Activated T-cell treated with anti-CD3 and anti-CD28 coated beads, Interleukin-2, amount 50 U/mL, for 4 hours (primary cell): ENCODE data around the gene MICU2. TPM values are rescaled to one million over a fixed set of nuclear protein-coding genes. Genes with fewer than 3 reads are reported as not detected.
A peak's percentile ranks its signal among the peaks of the same experiment; 100 is the strongest.
"Not testable (repeated sequence)": the region's sequence is repeated elsewhere in the genome, so short reads cannot be mapped to it uniquely, and the experiment has no call there.

ENCODE experiments used
- ATAC-seq, 2 donors: fragments of 200-7000 bp; cut with Tn5 transposase; one replicate each; pipeline ENCODE4 v1.10.0; 2021
- DNase-seq: peaks from one replicate; pipeline ENCODE4 v3.0.0-alpha.2; 2020
- H3K27me3 Mint-ChIP-seq: one replicate; pipeline ENCODE4 v1.8.0; 2021; ENCODE audit warnings: low read depth, mixed read lengths
- H3K36me3 Mint-ChIP-seq: one replicate; pipeline ENCODE4 v1.8.0; 2022; ENCODE audit warnings: mixed read lengths; ENCODE audit not compliant: insufficient read depth
- H3K4me1 Mint-ChIP-seq: one replicate; pipeline ENCODE4 v1.8.0; 2021; ENCODE audit warnings: low read depth, mixed read lengths
- H3K4me3 Mint-ChIP-seq: one replicate; pipeline ENCODE4 v1.8.0; 2021; ENCODE audit warnings: mild to moderate bottlenecking, moderate library complexity, mixed read lengths
- H3K9me3 Mint-ChIP-seq: one replicate; pipeline ENCODE4 v1.8.0; 2021; ENCODE audit warnings: mixed read lengths
- total RNA-seq, 3 donors: library from RNA; stranded (reverse); gene quantifications; one replicate each; pipeline ENCODE4 v1.2.1, GENCODE V29; 2021

Gene MICU2
- total RNA-seq, 3 donors from 2014 or later, result 27.7 to 32.4 (median 28.4) TPM

DNA sequence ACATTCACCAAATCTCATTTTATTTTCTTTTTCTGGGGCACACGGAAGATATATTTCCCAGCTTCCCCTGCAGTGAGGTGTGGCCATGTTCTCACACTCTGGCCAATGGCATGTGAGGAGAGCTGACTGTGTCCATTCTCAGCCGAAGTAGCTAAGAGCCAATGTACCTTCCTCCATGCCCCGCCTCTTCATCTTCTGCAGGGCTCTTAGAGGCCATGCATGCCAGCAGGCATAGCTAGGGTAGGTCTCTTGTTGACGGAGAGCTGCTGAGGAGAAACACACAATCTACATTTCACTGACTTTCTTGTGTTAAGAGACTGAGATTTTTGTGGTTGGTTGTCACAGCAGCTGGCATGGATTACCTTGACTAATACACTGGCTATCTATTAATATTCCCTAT lies 9.8 kb upstream of the MICU2 start:
- no peaks in the 10 kb centered on the region for H3K9me3 Mint-ChIP-seq
- peaks cover 25% of the 10 kb centered on the region for H3K27me3 Mint-ChIP-seq
- H3K4me1 Mint-ChIP-seq, result no peaks in the 10 kb centered on the region
- no peak overlapping the region for H3K4me3 Mint-ChIP-seq
- no peak for DNase-seq
- no peaks in the 10 kb centered on the region for H3K36me3 Mint-ChIP-seq
- no peak for ATAC-seq

DNA sequence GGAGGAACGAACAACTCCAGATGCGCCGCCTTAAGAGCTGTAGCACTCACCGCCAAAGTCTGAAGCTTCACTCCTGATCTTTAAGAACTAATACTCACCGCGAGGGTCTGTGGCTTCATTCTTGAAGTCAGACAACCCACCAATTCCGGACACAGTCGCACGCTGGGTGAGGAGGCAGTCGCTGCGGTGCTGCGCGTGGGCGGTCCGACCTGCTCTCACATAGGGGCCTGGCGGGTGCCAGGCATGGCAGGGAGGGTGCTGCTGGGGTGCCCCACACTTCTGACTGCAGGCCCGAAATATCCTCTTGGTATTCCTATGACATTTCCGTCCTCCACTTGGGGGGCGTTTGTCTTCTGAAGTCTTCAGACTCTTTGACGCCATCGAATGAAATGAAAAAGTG lies 7.4 kb upstream of the MICU2 start:
- H3K9me3 Mint-ChIP-seq, result no peaks in the 10 kb centered on the region
- no peak overlapping the region for H3K4me3 Mint-ChIP-seq
- ATAC-seq (no peak), DNase-seq (no peak)
- peaks cover 25% of the 10 kb centered on the region for H3K27me3 Mint-ChIP-seq
- no peaks in the 10 kb centered on the region for H3K4me1 Mint-ChIP-seq
- no peaks in the 10 kb centered on the region for H3K36me3 Mint-ChIP-seq

DNA sequence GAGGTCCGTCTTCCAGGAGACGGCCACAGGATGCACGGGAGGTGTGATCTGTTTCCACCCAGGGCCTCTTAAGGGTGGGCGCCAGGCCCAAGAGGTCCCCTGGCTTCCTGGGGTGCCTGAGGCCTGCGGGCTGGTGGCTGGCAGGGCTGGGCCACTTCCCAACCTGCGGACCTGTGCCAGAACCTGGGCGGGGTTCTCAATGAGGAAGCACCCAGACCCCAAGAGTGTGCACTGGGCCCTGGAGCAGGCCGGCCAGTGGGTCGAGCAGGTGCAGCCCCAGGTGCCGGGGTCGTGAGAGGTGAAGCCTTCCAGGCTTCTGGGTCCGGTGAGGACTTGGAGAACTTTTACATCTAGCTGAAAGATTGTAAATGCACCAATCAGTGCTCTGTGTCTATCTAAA lies 6.7 kb upstream of the MICU2 start:
- Mint-ChIP-seq H3K9me3 (no peaks in the 10 kb centered on the region), H3K27me3 (peaks cover 25% of the 10 kb centered on the region), H3K4me3 (no peak overlapping the region), H3K4me1 (no peaks in the 10 kb centered on the region), H3K36me3 (no peaks in the 10 kb centered on the region)
- no peak for DNase-seq
- peak in 1 of 2 donors; percentile 14 for ATAC-seq

DNA sequence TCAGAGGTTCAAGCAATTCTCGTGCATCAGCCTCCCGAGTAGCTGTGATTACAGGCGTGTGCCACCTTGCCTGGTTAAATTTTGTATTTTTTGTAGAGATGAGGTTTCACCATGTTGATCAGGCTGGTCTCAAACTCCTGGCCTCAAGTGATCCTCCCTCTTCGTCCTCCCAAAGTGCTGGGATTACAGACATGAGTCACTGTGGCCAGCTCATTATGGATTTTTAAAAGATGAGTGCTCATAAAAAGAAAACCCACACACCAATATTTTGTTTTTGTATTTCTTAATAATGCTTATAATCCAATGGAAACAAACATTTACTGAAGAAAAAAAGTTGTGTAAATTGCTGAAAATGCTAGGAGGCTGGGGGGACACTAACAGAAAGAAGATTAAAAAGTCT lies 5.0 kb upstream of the MICU2 start:
- H3K4me1 Mint-ChIP-seq, result peaks cover 12% of the 10 kb centered on the region
- H3K27me3 Mint-ChIP-seq, result peaks cover 25% of the 10 kb centered on the region
- no peak overlapping the region for H3K4me3 Mint-ChIP-seq
- H3K9me3 Mint-ChIP-seq, result no peaks in the 10 kb centered on the region
- no peaks in the 10 kb centered on the region for H3K36me3 Mint-ChIP-seq
- no peak for DNase-seq
- ATAC-seq, result no peak

DNA sequence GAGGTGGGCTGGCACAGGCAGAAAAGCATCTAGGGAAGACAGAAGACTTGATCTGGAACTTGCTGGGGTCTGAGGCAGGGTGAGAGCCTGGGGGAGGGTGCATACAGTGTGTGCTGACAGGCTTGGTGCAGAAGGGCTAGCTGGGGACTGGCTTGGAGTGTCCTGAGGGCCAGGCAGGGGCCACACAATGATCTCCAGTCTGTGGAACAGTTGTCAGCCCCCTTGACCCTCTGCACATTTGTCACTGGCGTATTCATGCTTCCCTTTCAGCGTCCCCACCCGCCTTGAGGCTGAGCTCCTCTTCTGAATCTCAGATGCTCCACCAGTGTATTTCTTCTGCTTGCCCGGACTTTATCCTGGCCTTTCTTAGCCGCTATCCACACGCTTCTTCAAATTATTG lies 2.8 kb upstream of the MICU2 start:
- no peak for DNase-seq
- Mint-ChIP-seq H3K9me3 (no peaks in the 10 kb centered on the region), H3K27me3 (peaks cover 22% of the 10 kb centered on the region), H3K4me3 (no peak overlapping the region), H3K4me1 (peaks cover 16% of the 10 kb centered on the region), H3K36me3 (no peaks in the 10 kb centered on the region)
- ATAC-seq, result no peak

DNA sequence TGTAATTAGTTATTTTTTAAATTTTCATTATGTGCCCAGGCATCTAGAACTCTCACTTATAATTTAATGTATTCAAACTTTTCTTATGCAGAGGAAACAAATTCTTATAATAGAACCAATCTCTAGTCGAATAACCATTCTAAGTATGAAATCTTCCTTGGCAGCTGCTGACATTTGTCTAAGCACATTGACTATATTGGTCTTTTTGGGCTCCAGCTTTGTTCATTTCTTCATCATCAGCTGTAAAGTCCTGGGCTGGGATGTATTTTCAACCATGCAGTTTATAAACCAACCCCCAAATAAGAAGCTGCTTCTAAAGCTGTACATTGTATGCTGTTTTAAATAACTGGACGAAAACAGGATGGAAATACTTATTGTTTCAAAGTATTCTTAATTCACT lies 2.3 kb upstream of the MICU2 start:
- peaks cover 3% of the 10 kb centered on the region for H3K36me3 Mint-ChIP-seq
- H3K27me3 Mint-ChIP-seq, result peaks cover 20% of the 10 kb centered on the region
- peaks cover 21% of the 10 kb centered on the region for H3K4me1 Mint-ChIP-seq
- ATAC-seq (no peak), DNase-seq (no peak)
- H3K4me3 Mint-ChIP-seq, result no peak overlapping the region
- H3K9me3 Mint-ChIP-seq, result no peaks in the 10 kb centered on the region

DNA sequence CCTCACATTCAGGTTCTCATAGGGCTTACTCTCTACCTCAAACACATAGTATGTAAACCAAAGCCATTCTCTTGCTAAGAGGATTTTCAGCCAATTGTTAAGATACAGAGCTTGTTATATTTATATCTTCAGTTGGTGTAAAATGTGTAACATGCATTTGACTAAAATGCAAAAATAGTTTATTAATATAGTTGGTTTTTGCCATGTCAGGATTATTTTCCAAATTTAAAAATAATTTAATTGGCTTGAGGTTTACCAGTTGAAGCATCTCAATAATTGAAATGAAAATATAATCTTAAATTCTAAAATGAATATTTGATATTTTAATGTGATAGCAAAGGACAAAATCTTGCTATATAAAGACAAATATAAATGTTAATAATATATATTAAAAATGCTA lies 7.2 kb downstream of the MICU2 start:
- H3K4me3 Mint-ChIP-seq, result no peak overlapping the region
- H3K36me3 Mint-ChIP-seq, result peaks cover 27% of the 10 kb centered on the region
- H3K4me1 Mint-ChIP-seq, result peaks cover 72% of the 10 kb centered on the region
- H3K27me3 Mint-ChIP-seq, result no peaks in the 10 kb centered on the region
- H3K9me3 Mint-ChIP-seq, result no peaks in the 10 kb centered on the region
- DNase-seq (no peak), ATAC-seq (no peak)

DNA sequence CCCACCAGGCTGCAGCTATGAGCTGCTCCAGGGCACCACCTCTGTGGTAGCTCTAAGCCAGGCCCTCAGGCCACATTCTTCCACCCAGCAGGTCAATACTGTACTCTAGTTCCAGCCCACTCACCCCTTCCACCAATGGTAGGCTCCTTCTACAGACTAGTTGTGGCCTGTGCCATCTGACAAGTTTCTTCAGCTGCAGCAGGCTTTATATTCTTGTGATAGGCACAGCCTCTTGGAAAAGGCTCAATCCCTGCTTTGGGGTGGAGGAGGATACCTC lies 8.5 kb downstream of the MICU2 start:
- H3K9me3 Mint-ChIP-seq, result no peaks in the 10 kb centered on the region
- DNase-seq, result no peak
- peaks cover 20% of the 10 kb centered on the region for H3K36me3 Mint-ChIP-seq
- H3K27me3 Mint-ChIP-seq, result no peaks in the 10 kb centered on the region
- peak in 1 of 2 donors; percentile 18 for ATAC-seq
- H3K4me1 Mint-ChIP-seq, result peaks cover 76% of the 10 kb centered on the region
- no peak overlapping the region for H3K4me3 Mint-ChIP-seq

DNA sequence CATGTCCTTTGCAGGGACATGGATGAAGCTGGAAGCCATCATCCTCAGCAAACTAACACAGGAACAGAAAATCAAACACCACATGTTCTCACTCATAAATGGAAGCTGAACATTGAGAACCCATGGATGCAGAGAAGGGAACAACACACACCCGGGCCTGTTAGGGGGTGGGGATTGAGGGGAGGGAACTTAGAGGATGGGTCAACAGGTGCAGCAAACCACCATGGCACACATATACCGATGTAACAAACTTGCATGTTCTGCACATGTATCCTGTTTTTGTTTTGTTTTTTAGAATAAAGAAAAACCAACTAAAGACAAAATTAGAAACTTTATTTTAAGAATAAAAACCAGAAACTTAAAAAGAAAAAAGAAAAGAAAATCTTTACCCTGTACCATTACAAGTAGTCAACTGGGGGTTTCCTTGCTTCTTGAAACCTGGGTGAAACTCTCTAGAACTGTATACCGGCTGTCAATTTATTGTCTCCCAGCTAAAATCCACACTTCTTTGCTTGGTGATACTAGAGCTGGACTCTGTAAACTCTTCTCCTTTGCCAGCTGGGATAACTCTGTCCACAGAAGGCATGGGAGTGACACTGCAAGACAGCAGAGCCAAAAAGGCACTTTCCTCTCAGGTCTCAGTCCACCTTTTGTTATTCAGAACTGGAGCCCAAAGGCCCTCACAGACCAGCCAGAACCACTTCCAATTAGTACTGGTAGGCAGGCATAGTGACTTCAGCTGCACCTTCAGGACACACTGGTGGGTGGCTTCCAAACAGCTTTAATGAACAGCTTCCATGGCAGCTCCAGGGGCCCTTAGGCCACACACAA lies 9.0 kb downstream of the MICU2 start:
- Mint-ChIP-seq H3K27me3 (no peaks in the 10 kb centered on the region), H3K4me1 (peaks cover 73% of the 10 kb centered on the region), H3K9me3 (no peaks in the 10 kb centered on the region), H3K4me3 (no peak overlapping the region), H3K36me3 (peaks cover 16% of the 10 kb centered on the region)
- DNase-seq (no peak), ATAC-seq (peak in 1 of 2 donors; percentile 14)

DNA sequence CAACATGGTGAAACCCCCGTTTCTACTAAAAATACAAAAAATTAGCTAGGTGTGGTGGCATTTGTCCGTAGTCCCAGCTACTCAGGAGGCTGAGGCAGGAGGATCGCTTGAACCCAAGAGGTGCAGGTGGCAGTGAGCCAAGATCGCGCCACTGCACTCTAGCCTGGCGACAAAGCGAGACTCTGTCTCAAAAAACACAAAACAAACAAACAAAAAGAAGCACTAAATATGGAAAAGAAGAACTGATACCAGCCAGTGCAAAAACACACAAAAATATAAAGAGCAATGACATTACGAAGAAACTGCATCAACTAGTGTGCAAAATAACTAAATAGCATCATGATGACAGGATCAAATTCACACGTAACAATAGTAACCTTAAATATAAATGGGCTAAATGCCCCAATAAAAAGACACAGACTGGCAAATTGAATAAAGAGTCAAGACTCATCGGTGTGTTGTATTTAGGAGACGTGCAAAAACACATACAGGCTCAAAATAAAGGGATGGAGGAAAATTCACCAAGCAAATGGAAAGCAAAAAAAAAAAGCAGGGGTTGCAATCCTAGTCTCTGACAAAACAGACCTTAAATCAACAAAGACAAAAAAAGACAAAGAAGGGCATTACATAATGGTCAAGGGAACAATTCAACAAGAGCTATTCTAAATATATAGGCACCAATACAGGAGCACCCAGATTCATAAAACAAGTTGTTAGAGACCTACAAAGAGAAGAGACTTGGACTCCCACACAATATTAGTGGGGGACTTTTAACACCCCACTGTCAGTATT lies 13.1 kb downstream of the MICU2 start:
- not testable (repeated sequence) for H3K9me3 Mint-ChIP-seq, H3K36me3 Mint-ChIP-seq, DNase-seq, H3K4me3 Mint-ChIP-seq, ATAC-seq, H3K27me3 Mint-ChIP-seq
- H3K4me1 Mint-ChIP-seq, result peaks cover 83% of the 10 kb centered on the region

DNA sequence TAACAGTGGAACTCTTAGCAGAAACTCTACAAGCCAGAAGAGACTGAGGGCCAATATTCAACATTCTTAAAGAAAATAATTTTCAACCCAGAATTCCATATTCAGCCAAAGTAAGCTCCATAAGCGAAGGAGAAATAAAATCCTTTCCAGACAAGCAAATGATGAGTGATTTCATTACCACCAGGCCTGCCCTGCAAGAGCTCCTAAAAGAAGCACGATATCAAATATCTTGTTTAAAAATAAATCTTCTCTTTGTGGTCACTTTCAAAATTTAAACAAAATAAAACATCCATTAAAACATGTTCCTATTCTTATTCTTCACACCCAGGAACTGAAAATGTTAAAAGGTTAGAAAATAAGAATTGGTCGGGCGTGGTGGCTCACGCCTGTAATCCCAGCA lies 13.7 kb downstream of the MICU2 start:
- DNase-seq, result no peak
- no peak overlapping the region for H3K4me3 Mint-ChIP-seq
- H3K4me1 Mint-ChIP-seq, result peaks cover 77% of the 10 kb centered on the region
- peaks cover 8% of the 10 kb centered on the region for H3K36me3 Mint-ChIP-seq
- no peak for ATAC-seq
- H3K9me3 Mint-ChIP-seq, result no peaks in the 10 kb centered on the region
- no peaks in the 10 kb centered on the region for H3K27me3 Mint-ChIP-seq

DNA sequence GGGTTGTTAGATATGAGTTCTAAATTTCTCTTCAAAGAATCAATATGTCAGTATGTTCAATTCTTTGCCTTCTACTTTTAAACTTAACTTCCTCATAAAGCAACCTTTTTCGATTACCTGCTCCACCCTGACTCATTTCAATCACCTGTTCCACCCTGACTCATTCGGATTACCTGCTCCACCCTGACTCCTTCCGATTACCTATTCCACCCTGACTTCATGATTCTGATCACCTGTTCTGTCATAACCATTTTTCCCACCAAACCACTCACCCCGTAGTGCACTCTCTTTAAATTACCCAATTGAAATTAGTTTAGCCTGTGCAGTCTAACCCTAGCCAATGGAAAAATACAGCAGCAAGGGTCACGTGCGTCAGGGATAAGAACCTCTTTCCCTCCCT lies 14.5 kb downstream of the MICU2 start:
- not testable (repeated sequence) for H3K27me3 Mint-ChIP-seq, H3K9me3 Mint-ChIP-seq, H3K4me3 Mint-ChIP-seq, ATAC-seq, DNase-seq
- peaks cover 10% of the 10 kb centered on the region for H3K36me3 Mint-ChIP-seq
- peaks cover 74% of the 10 kb centered on the region for H3K4me1 Mint-ChIP-seq

DNA sequence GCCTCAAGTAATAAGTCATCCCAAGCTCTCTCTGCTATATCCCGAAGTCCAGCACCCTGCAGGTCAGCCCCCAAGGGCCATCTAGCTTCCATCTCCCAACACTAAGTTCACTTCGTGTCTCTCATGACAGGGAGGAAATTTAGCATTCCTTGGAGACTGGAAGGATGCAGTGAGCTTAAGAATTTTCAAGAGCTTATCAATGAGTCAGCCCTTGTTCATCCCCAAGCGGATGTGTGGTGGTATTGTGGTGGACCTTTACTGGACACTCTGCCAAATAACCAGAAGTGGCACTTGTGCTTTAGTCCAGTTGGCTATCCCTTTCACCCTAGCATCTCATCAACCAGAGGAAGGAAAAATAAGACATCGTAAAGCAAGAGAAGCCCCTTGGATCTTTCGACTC lies 15.6 kb downstream of the MICU2 start:
- H3K27me3 Mint-ChIP-seq, H3K36me3 Mint-ChIP-seq, H3K9me3 Mint-ChIP-seq, DNase-seq, ATAC-seq, H3K4me3 Mint-ChIP-seq: not testable (repeated sequence)
- peaks cover 63% of the 10 kb centered on the region for H3K4me1 Mint-ChIP-seq

DNA sequence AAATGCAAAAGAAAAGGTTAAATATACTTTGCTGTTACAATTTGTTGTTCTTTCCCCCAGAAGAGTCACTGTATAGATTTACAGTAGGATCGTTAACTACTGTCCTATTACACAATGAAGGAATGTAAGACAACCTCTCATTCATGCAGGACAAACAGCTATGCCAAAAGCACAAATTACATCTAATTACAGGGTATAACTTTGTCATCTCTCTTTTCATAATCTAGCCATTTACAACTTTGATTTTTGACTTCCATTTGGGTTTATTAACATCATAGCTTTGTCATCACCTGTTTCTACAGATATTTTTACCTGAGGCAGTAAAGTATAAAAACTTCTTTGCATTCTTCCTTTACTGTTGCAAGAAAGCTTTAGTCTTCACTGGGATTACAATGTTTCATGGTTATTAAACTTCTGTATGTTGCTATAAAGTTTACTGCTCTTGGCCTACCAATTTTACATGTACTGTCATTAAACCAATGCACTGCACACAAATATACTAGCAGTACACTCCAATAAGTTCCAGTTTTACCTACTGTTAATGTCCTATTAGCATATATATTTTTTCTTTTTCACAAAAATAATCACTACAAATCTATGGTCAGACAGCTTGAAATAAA lies 18.9 kb downstream of the MICU2 start:
- no peaks in the 10 kb centered on the region for H3K27me3 Mint-ChIP-seq
- peaks cover 53% of the 10 kb centered on the region for H3K4me1 Mint-ChIP-seq
- DNase-seq (no peak), ATAC-seq (no peak)
- H3K4me3 Mint-ChIP-seq, result no peak overlapping the region
- H3K9me3 Mint-ChIP-seq, result peaks cover 6% of the 10 kb centered on the region
- H3K36me3 Mint-ChIP-seq, result peaks cover 18% of the 10 kb centered on the region

DNA sequence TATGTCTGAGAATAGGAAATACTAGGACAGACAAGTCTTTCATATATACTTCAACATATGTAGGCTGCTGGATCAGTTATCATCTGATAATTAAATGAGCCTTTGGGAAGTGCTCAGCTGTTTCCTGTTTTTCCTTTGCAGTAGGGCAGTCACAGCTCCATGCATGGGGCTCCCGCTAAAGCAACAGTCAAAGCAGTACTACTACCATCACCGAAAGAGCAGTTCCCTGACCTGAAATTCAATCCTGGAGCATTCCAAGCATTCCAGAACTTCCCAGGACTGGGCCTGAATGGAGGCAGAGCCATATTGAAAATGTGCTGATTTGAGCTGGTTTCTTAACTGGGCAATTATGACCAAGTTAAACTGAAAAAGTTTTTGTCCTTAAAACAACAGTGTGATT lies 20.5 kb downstream of the MICU2 start:
- peaks cover 16% of the 10 kb centered on the region for H3K36me3 Mint-ChIP-seq
- DNase-seq (no peak), ATAC-seq (no peak)
- H3K27me3 Mint-ChIP-seq, result no peaks in the 10 kb centered on the region
- H3K9me3 Mint-ChIP-seq, result peaks cover 6% of the 10 kb centered on the region
- H3K4me1 Mint-ChIP-seq, result peaks cover 42% of the 10 kb centered on the region
- H3K4me3 Mint-ChIP-seq, result no peak overlapping the region
